ENCODE results near the gene HPCAL1.

Gene HPCAL1

GRCh38 chr2:10357193-10358169 lies 54.8 kb downstream of the HPCAL1 start:
- no peak for DNase-seq

- DNase-seq, result no peak
These were observed 56.5 kb downstream of the HPCAL1 start for GRCh38 chr2:10359246-10359645.

- no peak for DNase-seq
These were observed 57.1 kb downstream of the HPCAL1 start for GRCh38 chr2:10359731-10360329.

GRCh38 chr2:10360460-10360849 lies 57.8 kb downstream of the HPCAL1 start:
- DNase-seq, result no peak

GRCh38 chr2:10360850-10361588 lies 58.3 kb downstream of the HPCAL1 start:
- no peak for DNase-seq

- DNase-seq, result no peak
These were observed 59.6 kb downstream of the HPCAL1 start for GRCh38 chr2:10362096-10362897.

GRCh38 chr2:10362898-10363454 lies 60.3 kb downstream of the HPCAL1 start:
- no peak for DNase-seq

- no peak for DNase-seq
These were observed 61.3 kb downstream of the HPCAL1 start for GRCh38 chr2:10363861-10364610.

- DNase-seq, result no peak
These were observed 62.7 kb downstream of the HPCAL1 start for GRCh38 chr2:10365412-10365811.

- DNase-seq, result no peak
These were observed 64.0 kb downstream of the HPCAL1 start for GRCh38 chr2:10366601-10367270.

- DNase-seq, result no peak
These were observed 65.1 kb downstream of the HPCAL1 start for GRCh38 chr2:10367472-10368439.

- DNase-seq, result no peak
These were observed 66.0 kb downstream of the HPCAL1 start for GRCh38 chr2:10368491-10369231.

- no peak for DNase-seq
These were observed 66.9 kb downstream of the HPCAL1 start for GRCh38 chr2:10369269-10370255.

- DNase-seq, result no peak
These were observed 67.7 kb downstream of the HPCAL1 start for GRCh38 chr2:10370390-10370789.

- no peak for DNase-seq
These were observed 68.2 kb downstream of the HPCAL1 start for GRCh38 chr2:10370895-10371294.

- DNase-seq, result no peak
These were observed 68.9 kb downstream of the HPCAL1 start for GRCh38 chr2:10371441-10372196.

Data from CD4-positive, alpha-beta T cell treated with Interleukin-1 beta for 1 hour (primary cell).